ENCODE results near the gene AFAP1L1. TPM values are rescaled to one million over a fixed set of nuclear protein-coding genes. Genes with fewer than 3 reads are reported as not detected.

The AFAP1L1 gene
- total and polyA plus RNA-seq, 4 donors, result 2.1 to 11.6 (median 4.0) TPM

- Histone ChIP-seq H3K36me3 (ENCODE audit: control insufficient read depth in 4 of 4, insufficient read depth in 3 of 4, low read depth in 1 of 4, low read length in 3 of 4) (peaks cover 6 to 46% (median 40%) of the 10 kb centered on the region in 4 donors), H3K27ac (ENCODE audit: low read depth in 1 of 2, low read length in 2 of 2) (no peak overlapping the region), H3K9me3 (ENCODE audit: control insufficient read depth in 4 of 4, low read length in 3 of 4) (no peaks in the 10 kb centered on the region), H3K4me3 (ENCODE audit: low read depth in 1 of 3, low read length in 3 of 3) (no peak overlapping the region), H3K9ac (ENCODE audit: low read depth in 1 of 2, low read length in 2 of 2) (no peak overlapping the region), H3K4me1 (ENCODE audit: control insufficient read depth in 4 of 4, insufficient read depth in 4 of 4, low read length in 3 of 4) (peaks cover 2 to 19% (median 13%) of the 10 kb centered on the region in 4 donors), H3K27me3 (ENCODE audit: control insufficient read depth in 4 of 4, insufficient read depth in 4 of 4, low read length in 3 of 4) (no peaks in the 10 kb centered on the region)
- 85% methylated on average over 1 of the region's 1 CpG for WGBS
- TF ChIP-seq JUND (IDR thresholded peaks at IDR 0.05) (no peak), TAF1 (conservative IDR thresholded peaks at IDR 0.05) (no peak), NR2F2 (IDR thresholded peaks at IDR 0.05) (no peak), HNF4A (conservative IDR thresholded peaks at IDR 0.05) (no peak), RXRA (IDR thresholded peaks at IDR 0.05) (no peak), FOXA1 (IDR thresholded peaks at IDR 0.05) (no peak), SP1 (IDR thresholded peaks at IDR 0.05) (no peak), HNF4G (IDR thresholded peaks at IDR 0.05) (no peak), FOXA2 (IDR thresholded peaks at IDR 0.05) (no peak), EGR1 (IDR thresholded peaks at IDR 0.05; ENCODE audit: low read depth in 2 of 2) (no peak), CTCF (IDR thresholded peaks at IDR 0.05; ENCODE audit: low read depth, low read length, missing input control) (no peak), GABPA (IDR thresholded peaks at IDR 0.05 in 1 of 2, conservative IDR thresholded peaks at IDR 0.05 in 1 of 2) (no peak), REST (IDR thresholded peaks at IDR 0.05) (no peak), RAD21 (IDR thresholded peaks at IDR 0.05) (no peak), YY1 (IDR thresholded peaks at IDR 0.05) (no peak), MAX (IDR thresholded peaks at IDR 0.05) (no peak), ZBTB33 (IDR thresholded peaks at IDR 0.05) (no peak)
- TF ChIP-seq, protein P1, sequence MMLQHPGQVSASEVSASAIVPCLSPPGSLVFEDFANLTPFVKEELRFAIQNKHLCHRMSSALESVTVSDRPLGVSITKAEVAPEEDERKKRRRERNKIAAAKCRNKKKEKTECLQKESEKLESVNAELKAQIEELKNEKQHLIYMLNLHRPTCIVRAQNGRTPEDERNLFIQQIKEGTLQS (IDR thresholded peaks at IDR 0.05), result no peak
- DNase-seq (ENCODE audit: low spot score), result no peak
Measured at GRCh38 chr5:149348518-149348917, 76.9 kb downstream of the AFAP1L1 start.

All from liver (tissue), 9 donors.